ENCODE data around the gene LTB4R2.

The LTB4R2 gene

DNA sequence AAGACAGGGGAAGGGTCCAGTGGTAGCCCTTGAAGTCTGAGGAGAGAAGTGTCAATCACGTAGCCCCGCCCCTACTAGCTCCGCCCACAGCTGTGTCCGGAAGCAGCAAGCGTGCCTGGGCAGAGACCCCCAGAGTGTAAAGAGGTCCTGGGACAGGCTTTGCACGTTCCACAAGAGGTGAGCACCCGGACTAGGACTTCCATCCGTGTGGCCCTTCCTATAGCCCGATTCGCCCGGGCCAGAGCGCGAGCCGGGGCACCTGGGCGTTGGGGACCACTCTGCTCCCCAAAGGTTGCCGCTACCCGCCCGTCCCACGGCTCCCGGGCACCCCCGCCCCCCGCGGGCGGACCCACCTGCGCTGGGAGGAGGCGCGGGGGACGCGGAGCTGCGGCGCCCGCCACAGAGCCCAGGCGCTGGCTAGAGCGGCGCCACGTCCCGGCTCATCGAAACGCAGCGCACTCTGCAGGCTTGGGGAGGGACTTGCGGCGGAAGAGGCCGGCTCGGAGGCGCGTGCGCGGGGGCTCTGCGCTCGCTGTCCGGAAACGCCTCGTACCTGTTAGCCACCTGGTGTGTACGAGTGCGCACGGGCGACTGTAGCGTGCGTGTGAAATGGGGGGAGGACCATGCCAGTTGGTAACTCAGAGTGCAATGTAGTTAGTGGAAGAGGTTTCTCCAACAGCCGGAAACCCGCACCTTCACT is 38.7 kb upstream of the LTB4R2 start, which contains the start of gene RABGGTA:
RABGGTA (minus strand) TSS at position 464 of the 700 bp plus-strand sequence. CDS start 482 bp downstream, outside the sequence.
- no peaks in the 10 kb centered on the region for H3K9me3 Mint-ChIP-seq
- peak within 1 kb of the TSS; percentile 79 for H3K4me3 Mint-ChIP-seq
- DNase-seq (ENCODE audit: low spot score in 2 of 2) (peak; percentile 78 to 93), ATAC-seq (peak; percentile 92)
- peak within 1 kb of the TSS; percentile 91 for H3K27ac Mint-ChIP-seq
- H3K4me1 Mint-ChIP-seq: peaks cover 53% of the 10 kb centered on the region
- peaks cover 28% of the 10 kb centered on the region for H3K36me3 Mint-ChIP-seq

- peak overlapping the region; percentile 91 for H3K27ac Mint-ChIP-seq
- no peak for ATAC-seq
- DNase-seq (ENCODE audit: low spot score in 2 of 2): no peak
- H3K4me1 Mint-ChIP-seq: peaks cover 48% of the 10 kb centered on the region
- no peaks in the 10 kb centered on the region for H3K9me3 Mint-ChIP-seq
- H3K4me3 Mint-ChIP-seq: peak overlapping the region; percentile 79
- H3K36me3 Mint-ChIP-seq: peaks cover 26% of the 10 kb centered on the region
Observed at GRCh38 chr14:24271834-24272263, 38.1 kb upstream of the LTB4R2 start.

DNA sequence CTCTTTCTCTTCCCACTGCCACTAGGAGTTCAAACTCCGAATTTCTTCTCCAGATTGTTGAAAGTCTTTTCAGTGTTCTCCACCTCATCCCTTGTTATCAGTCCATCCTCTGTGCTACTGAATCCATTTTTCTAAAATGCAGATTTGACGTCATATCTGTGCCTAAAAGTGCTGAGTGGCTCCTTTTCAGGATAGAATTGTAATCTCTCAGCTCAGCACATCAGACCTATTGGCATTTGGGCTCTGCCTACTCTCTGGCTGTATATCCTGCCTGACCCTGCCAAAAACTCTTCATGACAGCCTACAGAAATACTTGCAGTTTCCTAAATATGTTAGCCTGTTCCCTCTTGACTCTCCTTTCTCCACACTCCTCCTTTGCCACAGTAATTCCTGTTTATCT is 37.5 kb upstream of the LTB4R2 start:
- Mint-ChIP-seq H3K27ac (peak overlapping the region; percentile 91), H3K4me1 (peaks cover 48% of the 10 kb centered on the region), H3K4me3 (peak overlapping the region; percentile 79), H3K36me3 (peaks cover 20% of the 10 kb centered on the region), H3K9me3 (no peaks in the 10 kb centered on the region)
- no peak for DNase-seq (ENCODE audit: low spot score in 2 of 2)
- ATAC-seq: no peak

GRCh38 chr14:24273422-24273998 is 36.4 kb upstream of the LTB4R2 start:
- DNase-seq (ENCODE audit: low spot score in 2 of 2): no peak
- Mint-ChIP-seq H3K4me3 (no peak overlapping the region), H3K27ac (peak overlapping the region; percentile 0), H3K36me3 (peaks cover 16% of the 10 kb centered on the region), H3K9me3 (no peaks in the 10 kb centered on the region), H3K4me1 (peaks cover 53% of the 10 kb centered on the region)
- no peak for ATAC-seq

GRCh38 chr14:24274101-24274543 is 35.8 kb upstream of the LTB4R2 start:
- Mint-ChIP-seq H3K36me3 (peaks cover 10% of the 10 kb centered on the region), H3K9me3 (no peaks in the 10 kb centered on the region), H3K4me1 (peaks cover 59% of the 10 kb centered on the region), H3K27ac (peak overlapping the region; percentile 0), H3K4me3 (peak overlapping the region; percentile 16)
- DNase-seq (ENCODE audit: low spot score in 2 of 2): peak; percentile 22 to 74
- ATAC-seq: peak; percentile 77

- Mint-ChIP-seq H3K4me3 (no peak overlapping the region), H3K4me1 (peaks cover 52% of the 10 kb centered on the region), H3K36me3 (peaks cover under 1% of the 10 kb centered on the region), H3K9me3 (no peaks in the 10 kb centered on the region), H3K27ac (peak overlapping the region; percentile 67)
- no peak for DNase-seq (ENCODE audit: low spot score in 2 of 2)
- ATAC-seq: no peak
Observed at GRCh38 chr14:24277071-24277470, 32.9 kb upstream of the LTB4R2 start.

GRCh38 chr14:24277606-24278321 is 32.2 kb upstream of the LTB4R2 start:
- DNase-seq (ENCODE audit: low spot score in 2 of 2) (no peak), ATAC-seq (no peak)
- H3K9me3 Mint-ChIP-seq: no peaks in the 10 kb centered on the region
- H3K27ac Mint-ChIP-seq: peak overlapping the region; percentile 30
- peaks cover 45% of the 10 kb centered on the region for H3K4me1 Mint-ChIP-seq
- no peak overlapping the region for H3K4me3 Mint-ChIP-seq
- H3K36me3 Mint-ChIP-seq: no peaks in the 10 kb centered on the region

DNA sequence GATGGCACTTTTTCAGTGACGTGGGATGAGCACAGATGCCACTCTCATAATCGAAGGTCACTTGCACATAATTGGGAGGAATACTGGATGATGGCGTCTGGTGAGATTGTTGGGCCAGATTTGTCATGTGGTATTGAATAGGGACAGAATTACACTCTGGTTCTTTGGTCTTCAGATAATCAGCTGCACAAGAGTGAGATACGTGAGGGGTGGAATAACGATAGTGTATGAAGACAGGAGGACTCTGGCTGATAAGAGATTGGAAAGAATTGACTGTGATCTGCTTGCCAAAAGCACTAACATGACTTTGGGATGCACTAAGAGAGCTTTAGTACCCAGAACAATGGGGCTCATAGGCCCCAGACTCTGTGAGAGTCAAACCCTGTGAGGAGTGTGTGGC is 31.5 kb upstream of the LTB4R2 start:
- ATAC-seq (no peak), DNase-seq (ENCODE audit: low spot score in 2 of 2) (no peak)
- Mint-ChIP-seq H3K9me3 (no peaks in the 10 kb centered on the region), H3K36me3 (no peaks in the 10 kb centered on the region), H3K4me3 (no peak overlapping the region), H3K27ac (peak overlapping the region; percentile 30), H3K4me1 (peaks cover 38% of the 10 kb centered on the region)

- H3K9me3 Mint-ChIP-seq: no peaks in the 10 kb centered on the region
- H3K36me3 Mint-ChIP-seq: no peaks in the 10 kb centered on the region
- H3K4me1 Mint-ChIP-seq: peaks cover 27% of the 10 kb centered on the region
- H3K27ac Mint-ChIP-seq: peak overlapping the region; percentile 69
- peak overlapping the region; percentile 25 for H3K4me3 Mint-ChIP-seq
- ATAC-seq (peak; percentile 86), DNase-seq (ENCODE audit: low spot score in 2 of 2) (no peak)
Observed at GRCh38 chr14:24279301-24280186, 30.4 kb upstream of the LTB4R2 start.

DNA sequence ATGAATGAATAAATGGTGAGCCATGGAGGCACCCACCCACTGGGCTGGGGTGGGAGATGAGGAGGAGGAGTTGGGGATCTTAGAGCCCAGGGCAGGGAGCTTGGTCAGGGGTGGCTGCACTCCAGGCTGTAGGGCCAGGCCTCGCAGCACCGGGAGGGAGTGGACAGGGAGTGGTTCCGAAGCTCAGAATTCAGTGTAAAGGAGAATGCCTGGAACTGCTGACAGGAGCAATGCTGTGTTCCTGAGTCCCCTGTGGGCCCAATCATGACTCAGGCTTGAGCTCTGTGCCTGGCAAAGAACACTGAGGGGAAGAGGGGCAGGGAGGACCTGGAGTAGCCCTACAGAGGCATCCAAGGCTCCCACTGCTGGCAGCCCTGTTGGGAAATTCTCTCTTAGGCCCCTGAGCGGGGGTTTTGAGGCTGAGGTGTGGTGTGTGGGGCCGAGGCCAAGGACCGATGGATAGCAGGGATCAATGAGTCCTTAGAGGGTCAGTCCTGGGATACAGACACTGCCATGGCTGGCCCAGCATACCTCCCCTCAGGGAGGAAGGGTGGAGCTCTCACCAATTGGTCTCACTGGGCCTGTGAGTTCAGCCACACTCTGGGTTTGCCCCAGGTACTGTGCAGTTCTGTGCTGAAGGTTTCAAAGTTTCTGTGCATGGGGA is 29.0 kb upstream of the LTB4R2 start:
- Mint-ChIP-seq H3K27ac (peak overlapping the region; percentile 69), H3K36me3 (no peaks in the 10 kb centered on the region), H3K9me3 (no peaks in the 10 kb centered on the region), H3K4me3 (no peak overlapping the region), H3K4me1 (peaks cover 27% of the 10 kb centered on the region)
- DNase-seq (ENCODE audit: low spot score in 2 of 2) (no peak), ATAC-seq (no peak)

- DNase-seq (ENCODE audit: low spot score in 2 of 2) (no peak), ATAC-seq (no peak)
- Mint-ChIP-seq H3K4me1 (peaks cover 31% of the 10 kb centered on the region), H3K9me3 (no peaks in the 10 kb centered on the region), H3K36me3 (no peaks in the 10 kb centered on the region), H3K27ac (peak overlapping the region; percentile 69), H3K4me3 (no peak overlapping the region)
Observed at GRCh38 chr14:24281636-24282035, 28.3 kb upstream of the LTB4R2 start.

GRCh38 chr14:24282736-24283135 is 27.2 kb upstream of the LTB4R2 start:
- no peaks in the 10 kb centered on the region for H3K9me3 Mint-ChIP-seq
- DNase-seq (ENCODE audit: low spot score in 2 of 2) (no peak), ATAC-seq (no peak)
- H3K36me3 Mint-ChIP-seq: no peaks in the 10 kb centered on the region
- H3K27ac Mint-ChIP-seq: peak overlapping the region; percentile 41
- H3K4me1 Mint-ChIP-seq: peaks cover 24% of the 10 kb centered on the region
- H3K4me3 Mint-ChIP-seq: no peak overlapping the region

DNA sequence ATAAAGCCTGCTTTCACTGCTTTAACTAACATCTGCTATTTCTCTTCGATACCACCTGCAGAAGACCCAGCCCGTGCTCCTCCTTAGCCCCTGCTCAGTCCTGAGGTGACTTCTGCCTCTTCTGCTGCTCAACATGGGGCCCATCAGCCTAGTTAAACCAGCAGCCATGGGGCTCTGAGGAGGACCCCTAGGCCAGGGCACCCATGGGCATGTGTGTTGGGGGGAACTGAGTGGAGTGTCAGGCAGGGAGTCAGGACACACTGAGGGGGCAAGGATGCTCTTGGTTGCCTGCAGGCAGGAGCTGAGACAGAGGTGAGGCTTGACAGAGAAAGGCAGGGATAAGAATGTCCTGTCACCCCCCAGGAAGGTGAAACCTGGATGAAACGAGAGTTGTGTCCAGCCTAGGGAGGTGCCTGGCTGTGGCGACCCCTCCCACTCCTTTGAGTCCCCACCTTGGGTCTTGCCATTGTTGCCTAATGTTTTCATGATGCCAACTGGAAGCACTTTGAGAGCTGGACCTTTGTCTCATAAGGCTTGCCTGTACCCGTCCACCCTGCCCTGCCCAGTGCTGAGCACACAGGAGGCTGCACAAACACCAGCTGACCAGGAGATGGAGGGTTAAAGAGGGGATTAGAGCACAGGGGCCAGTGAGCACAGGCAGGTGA is 26.0 kb upstream of the LTB4R2 start:
- Mint-ChIP-seq H3K36me3 (no peaks in the 10 kb centered on the region), H3K27ac (no peak overlapping the region), H3K9me3 (no peaks in the 10 kb centered on the region), H3K4me1 (peaks cover 15% of the 10 kb centered on the region), H3K4me3 (no peak overlapping the region)
- no peak for DNase-seq (ENCODE audit: low spot score in 2 of 2)
- no peak for ATAC-seq

- DNase-seq (ENCODE audit: low spot score in 2 of 2) (no peak), ATAC-seq (no peak)
- Mint-ChIP-seq H3K27ac (no peak overlapping the region), H3K4me3 (no peak overlapping the region), H3K9me3 (no peaks in the 10 kb centered on the region), H3K4me1 (peaks cover 12% of the 10 kb centered on the region), H3K36me3 (peaks cover under 1% of the 10 kb centered on the region)
Observed at GRCh38 chr14:24284501-24285035, 25.4 kb upstream of the LTB4R2 start.
